H1 (cell line): Measurements from ENCODE around the gene MTO1. TPM values are rescaled to one million over a fixed set of nuclear protein-coding genes. Genes with fewer than 3 reads are reported as not detected.

ENCODE experiments used
- CTCF ChIA-PET: fragments of 300-600 bp; sonication (Branson Sonifier 250); formaldehyde crosslinking; loops from one replicate; lab custom pipeline; 2021; ENCODE audit not compliant: partially characterized antibody; lab: Charles Lee
- POLR2A ChIA-PET: fragments of 300-600 bp; sonication (Branson Sonifier 250); formaldehyde crosslinking; loops from one replicate; lab custom pipeline; 2021; ENCODE audit warnings: inconsistent platforms; ENCODE audit not compliant: partially characterized antibody; lab: Charles Lee
- DNase-seq, 2 experiments: peaks; one replicate each; pipeline versions ENCODE4 v3.0.0 to v3.0.0-alpha.2; 2010 to 2022; ENCODE audit warnings: low spot score in 2 of 2, low read depth in 1 of 2, mixed read lengths in 1 of 2
- FAIRE-seq: peaks from 2 replicates; lab custom pipeline; 2011; peaks lifted over from hg19 to GRCh38; lab: Jason Lieb, UNC
- H2AFZ ChIP-seq: 2 replicates; pipeline ENCODE4 v1.8.1; 2012; ENCODE audit warnings: low read length, inconsistent platforms
- H2AK5ac ChIP-seq: 2 replicates; pipeline ENCODE4 v1.6.1; 2013; ENCODE audit warnings: low read depth, low read length
- H2BK120ac ChIP-seq: replicated peaks from 2 replicates; pipeline ENCODE3; 2013; ENCODE audit warnings: low read depth, low read length, inconsistent platforms
- H2BK12ac ChIP-seq: 2 replicates; pipeline ENCODE4 v1.6.1; 2013; ENCODE audit warnings: low read depth, low read length
- H2BK15ac ChIP-seq: 2 replicates; pipeline ENCODE4 v1.6.1; 2013; ENCODE audit warnings: low read length
- H2BK20ac ChIP-seq: 2 replicates; pipeline ENCODE4 v1.6.1; 2013; ENCODE audit warnings: low read length
- H2BK5ac ChIP-seq: 2 replicates; pipeline ENCODE4 v1.6.1; 2013; ENCODE audit warnings: low read depth, low read length
- H3K14ac ChIP-seq: 2 replicates; pipeline ENCODE4 v1.6.1; 2013; ENCODE audit warnings: inconsistent platforms; ENCODE audit not compliant: insufficient read length
- H3K18ac ChIP-seq: 2 replicates; pipeline ENCODE4 v1.6.1; 2013; ENCODE audit warnings: low read length; ENCODE audit errors: extremely low read depth
- H3K23ac ChIP-seq: 2 replicates; pipeline ENCODE4 v1.6.1; 2013; ENCODE audit warnings: inconsistent platforms; ENCODE audit not compliant: insufficient read length
- H3K23me2 ChIP-seq: 2 replicates; pipeline ENCODE4 v1.6.1; 2013; ENCODE audit warnings: low read depth, low read length
- H3K27ac ChIP-seq: 2 replicates; pipeline ENCODE4 v1.6.1; 2011; ENCODE audit warnings: low read depth, low read length, inconsistent platforms
- H3K27me3 ChIP-seq, 4 experiments: replicated peaks in 1 of 4; 1 replicate in 1 of 4; 2 replicates in 3 of 4; pipeline versions ENCODE4 v1.6.1 to v1.8.1; 2011 to 2013; ENCODE audit warnings: low read length in 3 of 4, mild to moderate bottlenecking in 3 of 4, inconsistent platforms in 2 of 4, mixed read lengths in 2 of 4, moderate library complexity in 1 of 4; ENCODE audit not compliant: control insufficient read depth in 3 of 4, insufficient read depth in 3 of 4; ENCODE audit errors: extremely low read depth in 1 of 4
- H3K36me3 ChIP-seq, 4 experiments: 2 replicates each; pipeline versions ENCODE4 v1.6.1 to v1.8.1; 2011 to 2013; ENCODE audit warnings: mild to moderate bottlenecking in 4 of 4, low read length in 3 of 4, moderate library complexity in 2 of 4, control low read depth in 1 of 4, inconsistent platforms in 1 of 4; ENCODE audit not compliant: insufficient read depth in 4 of 4, control insufficient read depth in 2 of 4
- H3K4ac ChIP-seq: replicated peaks from 2 replicates; pipeline ENCODE3; 2013; ENCODE audit warnings: low read length, low read depth, mixed read lengths, inconsistent platforms; ENCODE audit not compliant: insufficient read length
- H3K4me1 ChIP-seq, 4 experiments: replicated peaks in 1 of 4; 1 replicate in 1 of 4; 2 replicates in 3 of 4; pipeline versions ENCODE4 v1.6.1 to v1.8.1; 2011 to 2013; ENCODE audit warnings: low read length in 3 of 4, inconsistent platforms in 2 of 4, mixed read lengths in 1 of 4; ENCODE audit not compliant: insufficient read depth in 4 of 4, control insufficient read depth in 3 of 4
- H3K4me2 ChIP-seq, 2 experiments: 2 replicates each; pipeline versions ENCODE4 v1.6.1 to v1.8.1; 2011 to 2013; ENCODE audit warnings: low read depth in 2 of 2, low read length in 2 of 2, control low read depth in 1 of 2, inconsistent platforms in 1 of 2, mild to moderate bottlenecking in 1 of 2; ENCODE audit not compliant: insufficient read depth in 1 of 2
- H3K4me3 ChIP-seq, 4 experiments: fragments of 200-600, 300-600 bp in 1 of 4; sonication (generic), shearing (Covaris generic), sonication (Bioruptor Twin) in 1 of 4; 2 replicates each; pipeline versions ENCODE4 v1.5.1 to v1.8.1; 2011 to 2016; ENCODE audit warnings: low read length in 4 of 4, low read depth in 3 of 4, control low read depth in 2 of 4, inconsistent platforms in 2 of 4, mild to moderate bottlenecking in 2 of 4, mixed read lengths in 1 of 4, moderate library complexity in 1 of 4; ENCODE audit not compliant: insufficient read depth in 2 of 4; ENCODE audit errors: extremely low read depth in 1 of 4
- H3K56ac ChIP-seq: replicated peaks from 2 replicates; pipeline ENCODE3; 2013; ENCODE audit warnings: low read depth, mild to moderate bottlenecking, mixed read lengths, low read length, inconsistent platforms; ENCODE audit not compliant: insufficient read length
- H3K79me1 ChIP-seq: 2 replicates; pipeline ENCODE4 v1.6.1; 2013; ENCODE audit warnings: low read depth, low read length, control low read depth
- H3K79me2 ChIP-seq, 2 experiments: 2 replicates each; pipeline versions ENCODE4 v1.6.1 to v1.8.1; 2012 to 2013; ENCODE audit warnings: low read length in 2 of 2, mild to moderate bottlenecking in 2 of 2, inconsistent platforms in 1 of 2; ENCODE audit not compliant: insufficient read depth in 2 of 2, control insufficient read depth in 1 of 2
- H3K9ac ChIP-seq, 4 experiments: replicated peaks in 1 of 4; 1 replicate in 1 of 4; 2 replicates in 3 of 4; pipeline versions ENCODE4 v1.6.1 to v1.8.1; 2011 to 2013; ENCODE audit warnings: low read depth in 3 of 4, low read length in 3 of 4, control low read depth in 2 of 4, mild to moderate bottlenecking in 2 of 4, moderate library complexity in 2 of 4, inconsistent platforms in 1 of 4; ENCODE audit errors: extremely low read depth in 1 of 4
- H3K9me3 ChIP-seq, 2 experiments: 2 replicates each; pipeline versions ENCODE4 v1.6.1 to v1.8.1; 2012 to 2013; ENCODE audit warnings: mild to moderate bottlenecking in 2 of 2, moderate library complexity in 2 of 2, control low read depth in 1 of 2, inconsistent platforms in 1 of 2, low read depth in 1 of 2, low read length in 1 of 2, mixed read lengths in 1 of 2; ENCODE audit not compliant: insufficient read depth in 2 of 2
- H4K20me1 ChIP-seq, 2 experiments: replicated peaks in 1 of 2; 2 replicates each; pipeline versions ENCODE3 to v1.8.1; 2011 to 2013; ENCODE audit warnings: inconsistent platforms in 2 of 2, low read length in 2 of 2, mild to moderate bottlenecking in 1 of 2; ENCODE audit not compliant: insufficient read depth in 2 of 2, control insufficient read depth in 1 of 2
- H4K5ac ChIP-seq: 2 replicates; pipeline ENCODE4 v1.6.1; 2013; ENCODE audit warnings: low read length, low read depth, mixed read lengths, inconsistent platforms; ENCODE audit not compliant: insufficient read length
- H4K8ac ChIP-seq: 2 replicates; pipeline ENCODE4 v1.8.0; 2013; ENCODE audit warnings: mild to moderate bottlenecking, moderate library complexity, low read length, inconsistent platforms; ENCODE audit not compliant: insufficient read depth; ENCODE audit errors: extremely low read depth
- H4K91ac ChIP-seq: replicated peaks from 2 replicates; pipeline ENCODE3; 2013; ENCODE audit warnings: low read length, mixed read lengths, inconsistent platforms; ENCODE audit not compliant: insufficient read length
- ASH2L ChIP-seq: fragments of 200-600, 300-600 bp; sonication (generic); IDR thresholded peaks from one replicate; pipeline ENCODE4 v1.7.1; 2017; ENCODE audit warnings: low read length
- CBX8 ChIP-seq: fragments of 300-800, 300-1000 bp; sonication (generic); IDR thresholded peaks from 2 replicates; pipeline ENCODE4 v1.7.1; 2016; ENCODE audit warnings: low read depth, low read length, borderline replicate concordance
- CHD1 ChIP-seq: IDR thresholded peaks from 2 replicates; pipeline ENCODE4 v1.6.1; 2012; ENCODE audit warnings: low read depth, low read length, improper control_type of control experiment
- NRF1 ChIP-seq: IDR thresholded peaks from 2 replicates; pipeline ENCODE4 v1.6.1; 2011; ENCODE audit warnings: mild to moderate bottlenecking, low read depth, low read length, improper control_type of control experiment
- POLR2AphosphoS5 ChIP-seq: IDR thresholded peaks from 2 replicates; pipeline ENCODE4 v1.6.1; 2011; ENCODE audit warnings: low read depth, low read length
- TAF1 ChIP-seq: IDR thresholded peaks from 2 replicates; pipeline ENCODE4 v1.6.1; 2011; ENCODE audit warnings: mild to moderate bottlenecking, low read depth, low read length
- TBP ChIP-seq: IDR thresholded peaks from 2 replicates; pipeline ENCODE4 v1.6.1; 2011; ENCODE audit warnings: low read depth, low read length, improper control_type of control experiment
- YY1 ChIP-seq: IDR thresholded peaks from 2 replicates; pipeline ENCODE4 v1.6.1; 2011; ENCODE audit warnings: low read depth, mild to moderate bottlenecking, low read length
- WGBS, 2 experiments: shearing (Covaris generic) in 1 of 2; methylation state at CpG; one replicate each; pipeline versions ENCODE4 v1.1.6 to v1.1.7; 2013 to 2015; ENCODE audit warnings: low lambda C conversion rate in 2 of 2, mixed read lengths in 2 of 2, inconsistent platforms in 1 of 2, low coverage in 1 of 2, missing lambda C conversion rate in 1 of 2; ENCODE audit not compliant: insufficient replicate concordance in 2 of 2, insufficient coverage in 1 of 2, insufficient read length in 1 of 2; ENCODE audit errors: extremely low coverage in 1 of 2, missing lambda C conversion rate in 1 of 2; 5-methylcytosine and 5-hydroxymethylcytosine counted together
- polyA plus RNA-seq, 7 experiments: library from polyadenylated mRNA; depleted of rRNA in 3 of 7; stranded (reverse) in 5 of 7; unstranded in 2 of 7; fragments of >200 nt in 5 of 7; fragments of 200-250 nt in 2 of 7; gene quantifications; 1 replicate in 5 of 7; 2 replicates in 1 of 7; 4 replicates in 1 of 7; pipeline versions ENCODE4 v1.2.1 to v1.2.3, GENCODE V29; 2011 to 2013; ENCODE audit warnings: missing spikeins in 2 of 7, mixed read lengths in 2 of 7
- total RNA-seq: library from RNA; stranded (reverse); fragmentation: NEBNext Ultra II Directional; extraction: Animal tissue kit (Norgen Biotek cat#: 25700); gene quantifications from 2 replicates; pipeline ENCODE4 v1.2.1, GENCODE V29; 2021

Gene MTO1
- total and polyA plus RNA-seq, 2 of the 8 experiments (the other 6 are each of a cell fraction or from before 2014, with no cell fraction given), result 20.9 to 31.6 TPM

DNA sequence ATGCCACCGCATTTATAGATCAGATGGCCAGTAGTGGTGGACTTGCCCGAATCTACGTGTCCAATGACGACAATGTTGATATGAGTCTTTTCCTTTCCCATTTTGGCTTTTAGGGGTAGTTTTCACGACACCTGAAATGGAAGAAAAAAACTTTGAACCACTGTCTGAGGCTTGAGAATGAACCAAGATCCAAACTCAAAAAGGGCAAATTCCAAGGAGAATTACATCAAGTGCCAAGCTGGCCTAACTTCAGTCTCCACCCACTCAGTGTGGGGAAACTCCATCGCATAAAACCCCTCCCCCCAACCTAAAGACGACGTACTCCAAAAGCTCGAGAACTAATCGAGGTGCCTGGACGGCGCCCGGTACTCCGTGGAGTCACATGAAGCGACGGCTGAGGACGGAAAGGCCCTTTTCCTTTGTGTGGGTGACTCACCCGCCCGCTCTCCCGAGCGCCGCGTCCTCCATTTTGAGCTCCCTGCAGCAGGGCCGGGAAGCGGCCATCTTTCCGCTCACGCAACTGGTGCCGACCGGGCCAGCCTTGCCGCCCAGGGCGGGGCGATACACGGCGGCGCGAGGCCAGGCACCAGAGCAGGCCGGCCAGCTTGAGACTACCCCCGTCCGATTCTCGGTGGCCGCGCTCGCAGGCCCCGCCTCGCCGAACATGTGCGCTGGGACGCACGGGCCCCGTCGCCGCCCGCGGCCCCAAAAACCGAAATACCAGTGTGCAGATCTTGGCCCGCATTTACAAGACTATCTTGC is 58.6 kb downstream of the MTO1 start:
- Histone ChIP-seq H3K79me2 (peaks cover 0 to 41% of the 10 kb centered on the region in 2 experiments; a peak in 3 of 4 replicates), H3K9ac (peak overlapping the region; percentile 96 to 100 (median 100)), H2AFZ (no peak overlapping the region), H3K4me2 (peak overlapping the region; percentile 82), H3K27ac (peak overlapping the region; percentile 98), H4K8ac (peak overlapping the region; percentile 98; the same call in 1 of the 2 replicates), H2AK5ac (no peak overlapping the region), H2BK120ac (peak overlapping the region; percentile 88), H4K20me1 (peaks cover 4 to 6% of the 10 kb centered on the region in 2 experiments), H3K23ac (no peak overlapping the region), H2BK12ac (no peak overlapping the region; the same call in 1 of the 2 replicates), H3K9me3 (no peaks in the 10 kb centered on the region), H3K4me3 (peak overlapping the region; percentile 87 to 100 (median 97)), H3K14ac (no peak overlapping the region), H3K4ac (peak overlapping the region; percentile 82), H4K5ac (peak overlapping the region; percentile 95), H3K79me1 (no peaks in the 10 kb centered on the region), H2BK20ac (no peak overlapping the region), H2BK5ac (peak overlapping the region; percentile 99), H3K4me1 (peaks cover 0 to 8% (median 5%) of the 10 kb centered on the region in 4 experiments; a peak in 4 of 7 replicates), H2BK15ac (no peak overlapping the region), H3K23me2 (peaks cover 2% of the 10 kb centered on the region; the same call in 1 of the 2 replicates), H3K56ac (peak overlapping the region; percentile 80), H3K27me3 (no peaks in the 10 kb centered on the region), H3K36me3 (peaks cover 36 to 55% (median 48%) of the 10 kb centered on the region in 4 experiments), H3K18ac (peak overlapping the region; percentile 100), H4K91ac (peak overlapping the region; percentile 81)
- FAIRE-seq (no peak), DNase-seq (peak in 1 of 2 experiments; percentile 64)
- POLR2A ChIA-PET, result interaction anchor here (0.6 to 27.5 kb wide), 43 partner anchors 9 to 248 kb away, joined by 3 to 1482 read pairs (median 6); partner anchors contain the start of genes CD109, CGAS, DDX43 and MTO1
- CTCF ChIA-PET, result interaction anchor here (2.3 kb wide), 1 partner anchor 60 kb away, joined by 9 read pairs; no protein-coding TSS in a partner anchor
- 2% methylated on average over 54 of the region's 56 CpGs; no CpG with 5 or more reads in 1 of the 2 experiments for WGBS, 2 experiments
- peak; percentile 98 for TF ChIP-seq POLR2AphosphoS5
- TF ChIP-seq TAF1, result peak; percentile 63
- TF ChIP-seq ASH2L, result peak; percentile 67
- TF ChIP-seq YY1, result peak; percentile 95
- peak; percentile 43; the same call in 1 of the 2 replicates for TF ChIP-seq TBP
- peak; percentile 6; the same call in 1 of the 2 replicates for TF ChIP-seq NRF1
- TF ChIP-seq CHD1, result peak; percentile 58; the same call in 1 of the 2 replicates
- TF ChIP-seq CBX8, result no peak
